ENCODE results near the gene FAP. TPM values are rescaled to one million over a fixed set of nuclear protein-coding genes. Genes with fewer than 3 reads are reported as not detected.

The FAP gene
- polyA plus RNA-seq, 3 donors, result 0.77 to 17.0 (median 1.7) TPM

- H3K27ac ChIP-seq (ENCODE audit: low read depth, low read length), result peak overlapping the region; percentile 34
- 51 to 69% (median 54%) methylated on average over 2 of the region's 2 CpGs for WGBS, 3 donors
Measured at GRCh38 chr2:162244541-162245031, 1.3 kb upstream of the FAP start.

DNA sequence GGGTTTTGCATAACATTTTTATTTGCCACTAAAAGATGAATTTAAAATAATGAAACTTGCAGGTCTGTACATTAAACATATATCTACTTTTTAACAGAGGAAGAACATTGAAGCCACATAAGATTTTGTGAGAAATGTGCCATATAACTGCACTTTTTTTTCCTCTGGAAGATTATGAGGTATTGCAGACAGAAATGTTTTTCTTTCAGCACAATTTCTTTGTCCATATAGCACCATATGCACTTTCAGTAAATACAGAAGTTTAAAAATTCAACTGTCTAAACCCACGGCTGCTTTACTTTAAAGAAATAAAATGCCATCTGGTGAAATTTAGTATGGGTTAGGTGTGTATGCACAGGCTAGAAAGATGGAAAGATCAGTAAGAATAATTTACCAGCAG is 470 bp upstream of the FAP start:
- 78 to 88% (median 81%) methylated on average over 1 of the region's 1 CpG for WGBS, 3 donors
- H3K27ac ChIP-seq (ENCODE audit: low read depth, low read length), result no peak overlapping the region

- 44 to 58% (median 47%) methylated on average over 5 of the region's 5 CpGs for WGBS, 3 donors
- H3K27ac ChIP-seq (ENCODE audit: low read depth, low read length), result no peak overlapping the region
Measured at GRCh38 chr2:162242586-162243280, 512 bp downstream of the FAP start.

DNA sequence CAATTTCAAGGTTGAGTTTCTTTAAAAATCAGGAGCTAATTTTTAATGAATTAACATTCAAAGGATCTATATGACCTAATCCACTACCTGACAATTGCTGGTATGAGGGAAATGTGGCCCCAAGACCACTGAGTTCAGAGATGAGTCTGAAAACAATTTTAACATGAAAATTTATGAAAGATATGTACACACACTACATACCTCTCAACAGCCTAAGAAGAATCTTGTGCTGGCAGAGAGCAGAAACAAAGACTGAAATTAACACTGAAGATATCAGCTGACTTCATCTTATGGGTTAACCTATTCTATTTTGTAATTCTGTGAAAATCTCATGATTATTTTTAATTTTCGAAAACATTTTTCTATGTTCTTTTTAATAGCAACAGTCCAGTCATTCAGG is 1.7 kb downstream of the FAP start:
- WGBS, 3 donors, result 49 to 89% (median 87%) methylated on average over 1 of the region's 1 CpG
- no peak overlapping the region for H3K27ac ChIP-seq (ENCODE audit: low read depth, low read length)

GRCh38 chr2:162234620-162235462 is 8.4 kb downstream of the FAP start:
- 93 to 98% (median 96%) methylated on average over 35 to 38 of the region's 38 CpGs for WGBS, 3 donors
- no peak overlapping the region for H3K27ac ChIP-seq (ENCODE audit: low read depth, low read length)

GRCh38 chr2:162233197-162233596 is 10.0 kb downstream of the FAP start:
- WGBS, 3 donors, result 17 to 80% (median 28%) methylated on average over 1 of the region's 1 CpG
- no peak overlapping the region for H3K27ac ChIP-seq (ENCODE audit: low read depth, low read length)

- 73 to 77% (median 74%) methylated on average over 2 of the region's 2 CpGs for WGBS, 3 donors
- H3K27ac ChIP-seq (ENCODE audit: low read depth, low read length), result no peak overlapping the region
Measured at GRCh38 chr2:162232671-162233070, 10.6 kb downstream of the FAP start.

DNA sequence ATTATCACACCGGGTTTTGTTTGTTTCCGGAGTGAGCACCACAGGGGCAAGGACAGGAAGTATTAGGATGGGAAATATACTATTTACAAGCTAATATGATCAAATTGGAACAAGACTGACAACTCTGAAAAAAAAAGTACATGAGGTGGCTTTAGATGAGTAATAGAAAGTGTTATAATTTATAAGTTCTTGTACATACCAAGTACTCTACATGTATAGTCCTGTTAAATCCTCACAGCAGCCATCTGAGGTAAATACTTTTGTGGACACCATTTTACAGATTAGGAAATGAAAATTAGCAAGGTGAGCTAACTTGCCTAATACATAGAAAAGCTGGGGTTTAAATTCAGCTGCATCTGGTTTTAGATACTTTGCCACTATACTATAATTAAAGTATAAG is 11.2 kb downstream of the FAP start:
- WGBS, 3 donors, result 50 to 77% (median 74%) methylated on average over 2 of the region's 2 CpGs

GRCh38 chr2:162230761-162231160 is 12.5 kb downstream of the FAP start:
- H3K27ac ChIP-seq (ENCODE audit: low read depth, low read length), result no peak overlapping the region
- 46 to 91% (median 91%) methylated on average over 1 of the region's 1 CpG for WGBS, 3 donors

More for the DNA sequence above, 11.2 kb downstream of the FAP start:
- H3K27ac ChIP-seq (ENCODE audit: low read depth, low read length), result no peak overlapping the region

- H3K27ac ChIP-seq (ENCODE audit: low read depth, low read length), result no peak overlapping the region
Measured at GRCh38 chr2:162226836-162227235, 16.4 kb downstream of the FAP start.

DNA sequence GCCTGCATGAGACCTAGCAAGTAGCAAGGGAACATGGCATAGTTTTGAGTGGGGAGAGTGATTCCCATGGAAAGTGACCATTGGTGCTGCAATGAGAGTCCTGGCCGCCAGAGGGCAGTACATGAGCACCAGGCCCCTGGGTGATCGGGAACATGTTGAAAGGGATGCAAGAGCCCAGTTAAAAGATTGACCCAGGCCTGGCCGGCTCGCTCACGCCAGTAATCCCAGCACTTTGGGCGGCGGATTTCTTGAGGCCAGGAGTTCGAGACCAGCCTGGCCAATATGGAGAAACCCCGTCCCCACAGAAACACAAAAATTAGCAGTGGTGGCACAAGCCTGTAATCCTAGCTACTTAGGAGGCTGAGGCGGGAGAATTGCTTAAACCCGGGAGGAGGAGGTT is 22.2 kb downstream of the FAP start:
- no peak overlapping the region for H3K27ac ChIP-seq (ENCODE audit: low read depth, low read length)
- WGBS, 3 donors, result 36 to 57% (median 51%) methylated on average over 11 of the region's 11 CpGs

- no peak overlapping the region for H3K27ac ChIP-seq (ENCODE audit: low read depth, low read length)
- WGBS, 3 donors, result 48 to 60% (median 54%) methylated on average over 1 of the region's 1 CpG
Measured at GRCh38 chr2:162220368-162220767, 22.9 kb downstream of the FAP start.

GRCh38 chr2:162219426-162219825 is 23.8 kb downstream of the FAP start:
- WGBS, 3 donors, result 59 to 69% (median 66%) methylated on average over 4 of the region's 4 CpGs
- no peak overlapping the region for H3K27ac ChIP-seq (ENCODE audit: low read depth, low read length)

DNA sequence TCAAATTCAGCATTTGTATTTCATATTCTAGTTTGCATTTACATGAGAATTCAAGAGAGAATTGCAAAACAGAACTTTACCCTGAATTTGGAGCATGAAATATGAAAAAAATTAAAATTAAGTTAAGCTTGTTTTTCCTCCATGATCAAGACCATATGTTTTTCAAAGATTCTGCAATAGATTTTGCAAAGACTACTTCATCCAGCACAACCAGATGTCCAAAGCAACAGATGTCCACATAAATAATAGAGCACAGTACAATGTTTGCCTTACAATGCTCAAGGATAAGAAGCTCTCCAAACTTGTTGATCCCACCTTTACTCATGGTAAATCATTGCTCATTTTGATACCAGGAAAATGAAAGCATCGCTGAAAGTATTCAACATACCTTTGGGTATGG is 25.6 kb downstream of the FAP start:
- H3K27ac ChIP-seq (ENCODE audit: low read depth, low read length), result no peak overlapping the region
- 79 to 96% (median 89%) methylated on average over 1 of the region's 1 CpG for WGBS, 3 donors

- 71 to 90% (median 86%) methylated on average over 3 of the region's 3 CpGs for WGBS, 3 donors
Measured at GRCh38 chr2:162215162-162215561, 28.1 kb downstream of the FAP start.

DNA sequence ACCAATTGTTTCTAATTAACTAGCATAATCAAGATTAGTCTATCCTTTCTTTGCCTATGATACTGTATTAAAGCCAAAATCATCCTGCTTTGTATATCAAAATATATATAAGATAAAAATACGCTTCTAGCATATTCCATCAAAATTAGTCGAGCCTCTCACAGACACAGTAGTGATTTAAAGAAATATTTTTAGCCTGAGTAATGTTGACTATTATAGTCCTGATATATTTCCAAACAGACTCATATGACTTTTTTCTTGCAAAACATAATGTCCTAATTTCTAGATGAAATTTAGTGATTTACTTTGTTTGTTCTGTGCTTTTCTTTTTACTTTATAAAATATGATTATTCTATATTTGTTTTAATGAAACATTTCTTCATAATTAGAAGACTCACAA is 30.9 kb downstream of the FAP start:
- 68 to 78% (median 75%) methylated on average over 2 of the region's 2 CpGs for WGBS, 3 donors
- no peak overlapping the region for H3K27ac ChIP-seq (ENCODE audit: low read depth, low read length)

More at GRCh38 chr2:162215162-162215561, 28.1 kb downstream of the FAP start:
- H3K27ac ChIP-seq (ENCODE audit: low read depth, low read length), result no peak overlapping the region

DNA sequence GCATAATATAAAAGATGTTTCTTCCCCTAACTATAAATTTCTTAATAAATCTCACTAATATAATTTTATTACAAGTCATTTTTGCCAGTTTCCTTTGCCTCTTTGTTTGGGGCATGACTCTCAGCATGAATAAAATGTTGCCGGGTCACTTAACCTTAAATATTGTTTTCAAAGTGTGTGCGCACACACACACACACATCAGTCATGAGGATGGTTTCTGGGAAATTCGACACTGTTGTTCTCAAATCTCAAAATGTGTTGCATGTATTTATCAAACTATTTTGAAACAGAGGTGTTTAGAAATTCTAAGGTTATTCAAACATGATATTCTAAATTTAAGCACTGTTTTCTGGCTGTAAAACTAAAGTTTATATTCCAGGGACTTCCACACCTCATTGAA is 31.5 kb downstream of the FAP start:
- 82 to 89% (median 83%) methylated on average over 3 of the region's 3 CpGs for WGBS, 3 donors
- H3K27ac ChIP-seq (ENCODE audit: low read depth, low read length), result no peak overlapping the region

DNA sequence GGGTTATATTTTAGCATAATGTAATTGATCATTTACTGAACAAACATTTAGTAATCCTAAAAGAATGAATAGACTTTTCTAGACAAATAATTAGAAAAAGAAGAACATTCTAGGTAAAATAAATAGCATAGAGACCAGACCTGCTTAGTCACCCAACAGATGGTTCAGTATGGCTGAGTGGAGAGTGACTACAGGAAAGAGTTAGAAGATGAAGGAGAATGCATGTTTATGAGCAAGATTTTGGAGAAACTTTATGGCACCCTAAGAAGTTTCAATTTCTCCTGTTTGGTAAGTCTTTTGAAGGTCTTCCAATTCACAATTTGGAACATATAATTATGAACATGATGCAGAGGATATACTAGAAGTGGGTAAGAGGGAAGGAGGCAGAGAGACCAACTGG is 32.9 kb downstream of the FAP start:
- H3K27ac ChIP-seq (ENCODE audit: low read depth, low read length), result no peak overlapping the region

DNA sequence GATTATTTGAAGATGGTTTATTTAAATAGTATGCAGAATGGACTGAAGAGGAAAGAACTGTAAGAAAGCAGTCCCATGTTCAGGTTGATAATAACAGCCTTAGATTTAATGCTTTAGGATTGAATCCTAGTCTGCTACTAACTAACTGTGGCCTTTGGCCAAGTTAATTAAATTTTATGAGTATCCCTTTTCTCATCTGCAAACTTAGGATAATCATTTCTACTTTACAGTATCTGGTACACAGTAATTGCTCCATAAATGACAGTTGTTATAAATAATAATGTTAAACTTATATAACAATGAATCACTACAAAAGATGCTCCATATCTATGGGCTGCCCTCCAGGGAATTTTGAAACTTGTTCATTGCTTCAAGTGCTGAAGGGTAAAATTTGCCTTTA is 41.0 kb downstream of the FAP start:
- no peak overlapping the region for H3K27ac ChIP-seq (ENCODE audit: low read depth, low read length)

DNA sequence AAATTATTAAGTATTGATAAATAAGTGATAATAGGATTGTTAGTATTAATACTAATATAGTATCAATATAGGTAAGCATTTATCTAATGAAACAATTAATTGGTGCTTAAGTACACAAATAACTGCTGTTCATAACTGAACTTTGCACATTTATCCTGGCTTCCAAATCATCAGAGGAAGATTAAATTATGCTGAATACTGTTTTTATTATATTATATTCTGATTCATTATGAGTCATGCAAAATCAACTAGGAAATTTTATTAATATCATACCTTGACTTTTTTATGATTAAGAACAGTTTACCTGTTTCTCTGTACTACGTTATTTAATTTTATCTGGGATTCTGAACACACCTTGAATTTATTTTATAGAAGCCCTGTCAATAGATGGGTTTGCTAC is 42.6 kb downstream of the FAP start:
- WGBS, 3 donors, result 81 to 90% (median 87%) methylated on average over 1 of the region's 1 CpG
- H3K27ac ChIP-seq (ENCODE audit: low read depth, low read length), result no peak overlapping the region

Measured in adipose tissue (tissue), 3 donors.